Measurements from ENCODE around the gene CRYGA. TPM values are rescaled to one million over a fixed set of nuclear protein-coding genes. Genes with fewer than 3 reads are reported as not detected.

CRYGA gene
- total RNA-seq, 2 donors from 2014 or later, result not detected

- intact Hi-C loops (cut with DNase I), result no loop called here
- no peak for DNase-seq (ENCODE audit: low spot score)
- Histone ChIP-seq H3K27ac (no peak overlapping the region), H3K9me3 (no peaks in the 10 kb centered on the region), H3K27me3 (replicated peaks; ENCODE audit: insufficient read depth) (no peaks in the 10 kb centered on the region), H3K4me3 (no peak overlapping the region), H3K36me3 (no peaks in the 10 kb centered on the region), H3K4me1 (replicated peaks) (no peaks in the 10 kb centered on the region)
- WGBS, result 70% methylated on average over 5 of the region's 5 CpGs
- TF ChIP-seq POLR2AphosphoS5 (IDR thresholded peaks at IDR 0.05), result no peak
- no peak for TF ChIP-seq POLR2A (IDR thresholded peaks at IDR 0.05)
- TF ChIP-seq, protein P1, sequence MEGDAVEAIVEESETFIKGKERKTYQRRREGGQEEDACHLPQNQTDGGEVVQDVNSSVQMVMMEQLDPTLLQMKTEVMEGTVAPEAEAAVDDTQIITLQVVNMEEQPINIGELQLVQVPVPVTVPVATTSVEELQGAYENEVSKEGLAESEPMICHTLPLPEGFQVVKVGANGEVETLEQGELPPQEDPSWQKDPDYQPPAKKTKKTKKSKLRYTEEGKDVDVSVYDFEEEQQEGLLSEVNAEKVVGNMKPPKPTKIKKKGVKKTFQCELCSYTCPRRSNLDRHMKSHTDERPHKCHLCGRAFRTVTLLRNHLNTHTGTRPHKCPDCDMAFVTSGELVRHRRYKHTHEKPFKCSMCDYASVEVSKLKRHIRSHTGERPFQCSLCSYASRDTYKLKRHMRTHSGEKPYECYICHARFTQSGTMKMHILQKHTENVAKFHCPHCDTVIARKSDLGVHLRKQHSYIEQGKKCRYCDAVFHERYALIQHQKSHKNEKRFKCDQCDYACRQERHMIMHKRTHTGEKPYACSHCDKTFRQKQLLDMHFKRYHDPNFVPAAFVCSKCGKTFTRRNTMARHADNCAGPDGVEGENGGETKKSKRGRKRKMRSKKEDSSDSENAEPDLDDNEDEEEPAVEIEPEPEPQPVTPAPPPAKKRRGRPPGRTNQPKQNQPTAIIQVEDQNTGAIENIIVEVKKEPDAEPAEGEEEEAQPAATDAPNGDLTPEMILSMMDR (IDR thresholded peaks at IDR 0.05), result no peak
These were observed 40.8 kb upstream of the CRYGA start for GRCh38 chr2:208204166-208204565.

DNA sequence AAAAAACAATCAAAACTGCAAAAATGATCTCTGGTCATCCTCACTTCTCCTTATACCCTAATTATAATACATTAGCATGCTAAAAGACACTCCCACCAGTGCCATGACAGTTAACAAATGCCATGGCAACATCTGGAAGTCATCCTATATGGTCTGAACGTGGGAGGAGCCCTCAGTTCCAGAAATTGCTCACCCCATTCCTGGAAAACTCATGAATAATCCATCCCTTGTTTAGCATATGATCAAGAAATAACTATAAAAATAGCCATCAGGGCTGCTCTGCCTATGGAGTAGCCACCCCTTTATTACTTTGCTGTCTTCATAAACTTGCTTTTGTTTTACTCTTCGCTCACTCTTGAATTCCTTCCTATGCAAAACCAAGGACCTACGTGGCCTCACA, 32.1 kb upstream of the CRYGA start:
- no peak overlapping the region for H3K27ac ChIP-seq
- H3K36me3 ChIP-seq, result no peaks in the 10 kb centered on the region
- no peak for DNase-seq (ENCODE audit: low spot score)
- no peaks in the 10 kb centered on the region for H3K9me3 ChIP-seq
- no peaks in the 10 kb centered on the region for H3K27me3 ChIP-seq (replicated peaks; ENCODE audit: insufficient read depth)
- H3K4me3 ChIP-seq, result no peak overlapping the region
- intact Hi-C loops (cut with DNase I), result no loop called here
- no peaks in the 10 kb centered on the region for H3K4me1 ChIP-seq (replicated peaks)
- WGBS, result 95% methylated on average over 3 of the region's 3 CpGs
- TF ChIP-seq, protein P1 (IDR thresholded peaks at IDR 0.05), result no peak
- TF ChIP-seq POLR2AphosphoS5 (IDR thresholded peaks at IDR 0.05) (no peak), POLR2A (IDR thresholded peaks at IDR 0.05) (no peak)

DNA sequence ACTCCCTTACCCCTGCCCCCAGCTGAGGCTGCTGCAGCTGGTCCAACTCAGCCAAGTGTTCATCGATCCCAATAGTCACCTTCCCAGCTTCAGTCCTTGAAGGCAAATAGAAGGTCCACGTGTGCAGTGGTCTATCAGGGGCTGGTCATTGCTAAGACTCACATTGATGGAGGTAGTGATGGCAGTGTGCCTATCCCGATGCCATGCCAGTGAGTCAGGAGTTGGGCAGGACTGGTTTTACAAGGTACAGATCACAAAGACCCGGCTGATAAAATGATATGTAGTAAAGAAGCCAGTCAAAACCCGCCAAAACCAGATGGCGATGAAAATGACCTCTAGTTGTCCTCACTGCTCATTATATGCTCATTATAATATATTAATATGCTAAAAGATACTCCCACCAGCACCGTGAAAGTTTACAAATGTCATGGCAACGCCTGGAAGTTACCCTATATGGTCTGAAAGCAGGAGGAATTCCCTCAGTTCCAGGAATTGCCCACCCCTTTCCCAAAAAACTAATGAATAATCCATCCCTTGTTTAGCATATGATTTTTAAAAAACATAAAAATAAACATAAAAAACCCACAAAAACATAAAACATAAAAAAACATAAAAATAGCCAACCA, 29.3 kb upstream of the CRYGA start:
- Histone ChIP-seq H3K27ac (no peak overlapping the region), H3K36me3 (no peaks in the 10 kb centered on the region), H3K4me3 (no peak overlapping the region), H3K4me1 (replicated peaks) (no peaks in the 10 kb centered on the region), H3K27me3 (replicated peaks; ENCODE audit: insufficient read depth) (no peaks in the 10 kb centered on the region), H3K9me3 (no peaks in the 10 kb centered on the region)
- 64% methylated on average over 8 of the region's 8 CpGs for WGBS
- intact Hi-C loops (cut with DNase I), result no loop called here
- peak; percentile 53 for DNase-seq (ENCODE audit: low spot score)
- no peak for TF ChIP-seq POLR2A (IDR thresholded peaks at IDR 0.05)
- TF ChIP-seq POLR2AphosphoS5 (IDR thresholded peaks at IDR 0.05), result peak; percentile 49
- TF ChIP-seq, protein P1 (IDR thresholded peaks at IDR 0.05), result no peak

GRCh38 chr2:208189810-208190503, 26.6 kb upstream of the CRYGA start, which contains the start of gene C2orf80:
TSS of gene C2orf80 (minus strand) at chr2:208190030. CDS start at chr2:208186986, 3,044 bp downstream.
- Histone ChIP-seq H3K9me3 (no peaks in the 10 kb centered on the region), H3K4me3 (no peak within 1 kb of the TSS), H3K4me1 (replicated peaks) (no peaks in the 10 kb centered on the region), H3K27ac (no peak within 1 kb of the TSS), H3K27me3 (replicated peaks; ENCODE audit: insufficient read depth) (no peaks in the 10 kb centered on the region), H3K36me3 (no peaks in the 10 kb centered on the region)
- intact Hi-C loops (cut with DNase I), result no loop called here
- DNase-seq (ENCODE audit: low spot score), result no peak
- TF ChIP-seq POLR2AphosphoS5 (IDR thresholded peaks at IDR 0.05) (no peak), POLR2A (IDR thresholded peaks at IDR 0.05) (no peak)
- TF ChIP-seq, protein P1 (IDR thresholded peaks at IDR 0.05), result no peak
- WGBS, result 51% methylated on average over 10 of the region's 10 CpGs

All from prostate gland (tissue), 2 donors.